Measurements from ENCODE around the gene C9orf50.

The C9orf50 gene

DNA sequence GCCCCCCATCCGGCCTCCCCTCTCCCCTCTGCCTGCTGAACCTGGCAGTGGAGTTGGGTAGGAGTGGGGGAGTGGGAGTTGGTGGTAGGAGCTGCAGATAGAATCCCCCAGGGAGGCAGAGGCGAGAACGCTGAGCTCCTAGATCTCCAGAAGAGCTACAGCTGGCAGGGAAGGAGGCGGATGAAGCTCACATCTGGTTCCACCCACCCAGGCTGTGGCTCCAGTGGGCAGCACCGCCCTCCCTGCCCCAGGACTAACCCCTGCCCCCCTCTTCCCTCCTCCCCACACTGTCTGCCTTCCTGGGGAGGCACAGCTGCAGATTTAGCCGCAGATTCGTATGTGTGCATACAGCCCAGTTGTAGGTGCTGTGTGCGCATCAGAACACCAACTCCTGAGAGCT lies 34.2 kb downstream of the C9orf50 start:
- DNase-seq = no peak

DNA sequence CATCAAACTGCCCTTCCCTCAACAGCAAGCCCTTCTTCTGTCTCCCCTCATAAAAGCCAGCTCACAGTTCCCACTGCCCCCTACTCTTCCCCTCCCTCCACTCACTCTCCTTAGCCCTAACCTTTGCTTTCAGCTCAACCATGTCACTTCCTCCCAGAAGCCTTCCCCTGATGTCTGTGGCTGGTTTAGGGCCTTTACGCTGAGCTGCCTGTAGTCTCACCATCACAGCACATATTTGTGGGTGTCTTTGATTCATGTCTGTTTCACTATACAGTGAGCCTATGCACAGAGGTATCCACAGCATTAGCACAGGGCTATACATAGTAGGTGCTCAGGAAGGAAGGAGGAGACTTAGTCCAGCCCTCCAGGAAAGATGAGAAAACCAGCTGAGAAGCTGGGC lies 34.7 kb downstream of the C9orf50 start:
- no peak for DNase-seq

GRCh38 chr9:129585352-129585751 lies 35.5 kb downstream of the C9orf50 start:
- DNase-seq = no peak

DNA sequence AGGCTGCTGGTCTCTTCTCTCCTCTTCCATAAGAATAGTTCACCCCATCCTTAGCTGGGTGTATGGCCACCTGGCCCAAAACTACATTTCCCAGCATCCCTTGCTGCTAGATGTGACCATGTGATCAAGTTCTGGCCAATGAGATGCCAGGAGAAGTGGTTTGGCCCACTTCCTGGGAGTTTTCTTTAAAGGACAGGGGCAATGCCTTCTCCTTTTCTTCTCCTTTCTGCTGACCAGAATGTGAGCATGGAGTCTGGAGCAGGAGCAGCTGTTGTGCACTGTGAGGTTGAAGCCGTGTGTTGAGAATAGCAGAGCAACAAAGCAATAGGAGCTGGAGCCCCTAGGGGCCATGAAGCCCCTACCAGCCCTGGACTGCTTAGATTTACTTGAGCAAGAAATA lies 36.8 kb downstream of the C9orf50 start:
- no peak for DNase-seq

DNA sequence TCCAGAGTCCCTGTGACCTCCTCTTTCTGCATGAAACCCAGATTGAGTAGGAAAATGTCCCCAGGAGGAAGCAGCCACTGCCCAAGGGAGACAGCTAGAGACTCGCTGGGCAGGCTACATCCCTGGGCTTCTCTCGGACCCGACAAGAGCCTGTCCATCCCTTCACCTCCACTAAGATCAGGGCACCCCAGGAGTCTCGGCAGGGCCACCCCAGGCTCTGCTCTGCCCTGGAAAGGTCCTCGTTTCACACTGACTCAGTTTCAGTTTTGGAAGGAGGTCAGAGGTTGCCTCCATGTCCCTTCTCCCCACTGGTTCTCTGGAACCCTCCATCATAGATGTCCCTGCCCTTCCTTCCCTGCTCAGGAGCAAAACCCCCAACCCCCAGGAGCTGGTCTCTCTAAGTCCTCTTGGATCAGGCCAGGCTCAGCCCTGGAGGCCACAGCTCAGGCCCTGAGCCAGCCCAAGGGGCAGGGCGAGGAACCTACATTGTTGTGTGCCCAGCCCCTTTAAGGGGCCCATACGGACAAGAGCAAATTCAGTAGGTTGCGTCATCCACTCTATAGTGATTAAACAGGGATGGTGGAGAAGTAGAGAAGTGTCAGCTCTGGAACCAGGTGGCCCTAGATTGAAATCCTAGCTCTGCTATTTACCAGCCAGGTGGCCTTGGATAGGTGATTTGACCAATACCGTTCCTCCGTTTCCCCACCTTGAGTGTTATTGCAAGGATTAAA lies 37.4 kb downstream of the C9orf50 start:
- DNase-seq = no peak

DNA sequence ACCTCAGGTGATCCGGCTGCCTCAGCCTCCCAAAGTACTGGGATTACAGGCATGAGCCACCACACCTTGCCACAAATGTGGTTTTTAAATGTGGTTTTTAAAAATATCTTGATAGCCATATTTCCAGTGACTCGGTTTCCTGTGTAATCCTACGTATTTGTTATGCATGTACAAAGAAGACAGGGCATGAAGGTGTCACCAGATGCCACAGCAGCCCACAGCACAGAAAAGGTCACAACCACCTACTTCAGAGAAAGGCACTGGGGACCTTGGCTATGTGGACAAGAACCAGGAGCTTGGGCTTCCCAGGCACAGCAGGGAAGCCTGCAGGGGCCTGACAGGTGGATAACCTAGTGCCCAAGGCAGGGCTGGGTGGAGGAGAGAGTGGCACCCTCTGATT lies 38.0 kb downstream of the C9orf50 start:
- no peak for DNase-seq

- DNase-seq = no peak
These were observed 39.3 kb downstream of the C9orf50 start for GRCh38 chr9:129581505-129582189.

- DNase-seq = no peak
These were observed 40.5 kb downstream of the C9orf50 start for GRCh38 chr9:129580211-129580915.

DNA sequence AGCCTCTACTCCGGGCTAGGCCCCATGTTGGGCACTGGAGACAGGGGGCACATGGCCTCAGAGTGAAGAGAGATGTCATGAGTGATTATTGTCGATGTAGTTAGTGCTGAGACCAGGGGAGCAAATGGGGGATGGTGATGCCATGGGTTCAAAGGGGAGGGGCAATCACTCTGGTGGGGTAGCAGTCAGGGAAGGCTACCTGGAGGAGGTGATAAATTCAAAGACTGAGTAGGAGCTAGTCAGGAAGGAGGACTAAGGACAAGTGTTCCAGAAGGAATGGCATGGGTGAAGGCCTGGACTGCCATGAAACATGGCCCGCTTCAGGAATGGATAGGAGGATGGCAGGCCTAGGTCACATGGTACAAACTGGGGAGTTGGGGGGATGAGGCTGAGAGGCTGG lies 41.6 kb downstream of the C9orf50 start:
- no peak for DNase-seq

- DNase-seq = no peak
These were observed 44.1 kb downstream of the C9orf50 start for GRCh38 chr9:129576546-129577543.

- no peak for DNase-seq
These were observed 45.1 kb downstream of the C9orf50 start for GRCh38 chr9:129575818-129576217.

GRCh38 chr9:129574911-129575585 lies 45.9 kb downstream of the C9orf50 start:
- no peak for DNase-seq

GRCh38 chr9:129573977-129574376 lies 46.9 kb downstream of the C9orf50 start:
- DNase-seq = no peak

GRCh38 chr9:129572517-129572916 lies 48.4 kb downstream of the C9orf50 start:
- DNase-seq = no peak

- no peak for DNase-seq
These were observed 48.9 kb downstream of the C9orf50 start for GRCh38 chr9:129572052-129572425.

GRCh38 chr9:129571298-129572051 lies 49.4 kb downstream of the C9orf50 start:
- no peak for DNase-seq

GRCh38 chr9:129570450-129571297 lies 50.2 kb downstream of the C9orf50 start:
- no peak for DNase-seq

- DNase-seq = no peak
These were observed 51.1 kb downstream of the C9orf50 start for GRCh38 chr9:129569502-129570449.

All from NCI-H524 treated with DMSO at 0.1 percent for 48 hours (cell line).